ENCODE measurements around the gene ADAMTS2. TPM values are rescaled to one million over a fixed set of nuclear protein-coding genes. Genes with fewer than 3 reads are reported as not detected.

The ADAMTS2 gene
- total and polyA plus RNA-seq, 3 donors from 2014 or later = 10.9 to 19.8 (median 13.6) TPM

DNA sequence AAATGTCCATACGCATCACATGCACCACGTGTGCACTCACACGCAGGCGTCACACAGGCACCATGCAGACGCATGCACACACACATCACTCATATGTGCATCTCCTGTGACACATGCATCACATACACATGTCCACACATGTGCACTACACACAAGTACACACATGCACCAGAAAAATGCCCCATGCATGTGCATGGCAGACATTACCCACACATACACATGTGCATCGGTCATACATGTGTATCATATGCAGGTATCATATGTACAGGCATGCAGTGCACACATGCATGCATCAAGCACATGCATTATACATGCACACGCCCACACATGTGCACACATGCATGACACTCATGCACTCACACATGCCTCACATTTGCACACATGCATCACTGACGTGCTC, 26.1 kb downstream of the ADAMTS2 start:
- no peaks in the 10 kb centered on the region for H3K36me3 ChIP-seq (ENCODE audit: low read depth, missing control alignments)
- DNase-seq = no peak
- no peak overlapping the region for H3K27ac ChIP-seq
- no peaks in the 10 kb centered on the region for H3K9me3 ChIP-seq
- TF ChIP-seq, protein P1, sequence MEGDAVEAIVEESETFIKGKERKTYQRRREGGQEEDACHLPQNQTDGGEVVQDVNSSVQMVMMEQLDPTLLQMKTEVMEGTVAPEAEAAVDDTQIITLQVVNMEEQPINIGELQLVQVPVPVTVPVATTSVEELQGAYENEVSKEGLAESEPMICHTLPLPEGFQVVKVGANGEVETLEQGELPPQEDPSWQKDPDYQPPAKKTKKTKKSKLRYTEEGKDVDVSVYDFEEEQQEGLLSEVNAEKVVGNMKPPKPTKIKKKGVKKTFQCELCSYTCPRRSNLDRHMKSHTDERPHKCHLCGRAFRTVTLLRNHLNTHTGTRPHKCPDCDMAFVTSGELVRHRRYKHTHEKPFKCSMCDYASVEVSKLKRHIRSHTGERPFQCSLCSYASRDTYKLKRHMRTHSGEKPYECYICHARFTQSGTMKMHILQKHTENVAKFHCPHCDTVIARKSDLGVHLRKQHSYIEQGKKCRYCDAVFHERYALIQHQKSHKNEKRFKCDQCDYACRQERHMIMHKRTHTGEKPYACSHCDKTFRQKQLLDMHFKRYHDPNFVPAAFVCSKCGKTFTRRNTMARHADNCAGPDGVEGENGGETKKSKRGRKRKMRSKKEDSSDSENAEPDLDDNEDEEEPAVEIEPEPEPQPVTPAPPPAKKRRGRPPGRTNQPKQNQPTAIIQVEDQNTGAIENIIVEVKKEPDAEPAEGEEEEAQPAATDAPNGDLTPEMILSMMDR (IDR thresholded peaks at IDR 0.05) = no peak
- no peak for TF ChIP-seq POLR2A (IDR thresholded peaks at IDR 0.05)
- intact Hi-C loops (cut with DNase I; ENCODE audit: low total_unique reads) = no loop called here
- H3K27me3 ChIP-seq = no peaks in the 10 kb centered on the region
- H3K4me1 ChIP-seq = peaks cover 14% of the 10 kb centered on the region
- H3K4me3 ChIP-seq = no peak overlapping the region
- 91 to 97% methylated on average over 8 of the region's 8 CpGs for WGBS, 2 donors

DNA sequence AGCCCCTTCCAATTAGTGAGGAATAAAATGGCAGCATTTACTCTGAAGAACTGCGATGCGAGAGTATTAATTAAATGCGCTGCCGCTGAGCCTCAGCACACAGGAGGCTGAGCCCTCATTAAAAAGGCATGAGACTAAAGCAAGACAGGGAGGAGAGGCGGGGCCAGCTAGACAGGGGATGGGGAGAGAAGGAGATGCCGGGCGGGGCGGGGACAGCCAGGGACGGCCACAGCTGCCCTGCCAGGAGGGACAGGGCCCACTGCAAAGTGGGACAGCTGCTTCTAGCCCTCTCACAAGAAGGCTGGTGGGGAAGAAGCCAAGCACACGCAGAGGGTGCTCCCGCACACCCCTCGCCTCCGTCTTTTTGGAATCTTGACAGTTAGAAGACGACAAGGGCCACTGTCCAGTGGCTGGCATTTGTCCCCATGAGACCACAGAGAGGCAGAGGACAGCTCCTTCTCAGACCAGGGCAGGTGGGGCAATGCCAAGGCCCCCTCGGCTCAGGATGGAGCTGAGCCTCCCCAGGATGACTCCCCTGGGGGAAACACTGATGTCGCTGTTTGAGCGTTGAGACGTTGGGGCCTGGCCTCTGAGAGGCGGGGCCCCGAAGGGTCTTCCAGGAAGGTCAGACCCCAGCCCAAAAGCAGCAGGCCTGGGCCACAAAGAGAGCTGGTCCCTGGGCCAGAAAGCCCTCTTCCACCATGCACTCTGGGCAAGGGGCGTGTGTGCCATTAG, 26.9 kb downstream of the ADAMTS2 start:
- intact Hi-C loops (cut with DNase I; ENCODE audit: low total_unique reads) = no loop called here
- Histone ChIP-seq H3K27ac (no peak overlapping the region), H3K9me3 (no peaks in the 10 kb centered on the region), H3K27me3 (no peaks in the 10 kb centered on the region), H3K36me3 (ENCODE audit: low read depth, missing control alignments) (no peaks in the 10 kb centered on the region), H3K4me3 (no peak overlapping the region), H3K4me1 (peaks cover 17% of the 10 kb centered on the region)
- WGBS, 2 donors = 73 to 85% methylated on average over 13 to 21 of the region's 21 CpGs
- no peak for DNase-seq
- TF ChIP-seq, protein P1 (IDR thresholded peaks at IDR 0.05) = no peak
- no peak for TF ChIP-seq POLR2A (IDR thresholded peaks at IDR 0.05)

DNA sequence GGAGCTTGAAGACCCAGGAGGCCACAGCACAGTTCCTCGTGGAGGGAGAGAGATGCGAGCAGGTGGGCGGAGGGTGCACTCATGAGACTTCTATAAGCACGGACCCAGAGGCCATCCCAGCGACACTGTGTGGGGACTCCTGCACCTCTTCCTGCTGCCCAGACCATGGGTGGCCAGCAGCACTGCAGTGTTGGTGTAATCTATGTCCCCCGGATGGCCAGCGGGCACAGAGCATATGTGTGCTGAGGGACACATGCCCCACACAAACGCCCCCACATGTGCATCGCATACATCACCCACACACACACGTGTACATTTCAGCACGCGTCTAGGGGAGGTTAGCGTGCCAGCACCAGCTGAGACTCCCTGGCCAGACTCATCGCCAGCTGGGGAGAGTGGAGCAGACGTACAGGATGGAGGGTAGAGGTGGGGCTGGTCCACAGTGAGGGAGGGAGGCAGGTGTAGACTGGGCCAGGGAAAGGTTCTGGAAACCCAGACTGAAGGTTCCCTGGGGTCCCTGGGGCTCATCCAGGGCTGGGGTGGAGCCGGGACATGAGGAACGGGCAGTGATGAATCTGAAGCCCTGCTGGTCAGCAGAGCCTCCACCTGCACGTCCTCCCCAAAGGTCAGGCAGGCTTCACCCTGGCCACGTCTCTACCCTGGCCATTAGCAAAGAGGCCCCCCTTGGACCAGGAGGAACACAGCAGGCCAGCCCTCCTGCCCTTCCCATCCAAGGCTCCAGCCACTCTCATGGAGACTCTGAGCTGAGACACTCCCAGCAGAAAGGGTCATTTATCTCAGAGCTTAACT, 27.6 kb downstream of the ADAMTS2 start:
- no peak for DNase-seq
- Histone ChIP-seq H3K4me3 (no peak overlapping the region), H3K9me3 (no peaks in the 10 kb centered on the region), H3K27me3 (no peaks in the 10 kb centered on the region), H3K36me3 (ENCODE audit: low read depth, missing control alignments) (no peaks in the 10 kb centered on the region), H3K27ac (no peak overlapping the region), H3K4me1 (peaks cover 17% of the 10 kb centered on the region)
- TF ChIP-seq POLR2A (IDR thresholded peaks at IDR 0.05) = no peak
- TF ChIP-seq, protein P1 (IDR thresholded peaks at IDR 0.05) = no peak
- intact Hi-C loops (cut with DNase I; ENCODE audit: low total_unique reads) = no loop called here
- 83 to 85% methylated on average over 17 to 19 of the region's 19 CpGs for WGBS, 2 donors

DNA sequence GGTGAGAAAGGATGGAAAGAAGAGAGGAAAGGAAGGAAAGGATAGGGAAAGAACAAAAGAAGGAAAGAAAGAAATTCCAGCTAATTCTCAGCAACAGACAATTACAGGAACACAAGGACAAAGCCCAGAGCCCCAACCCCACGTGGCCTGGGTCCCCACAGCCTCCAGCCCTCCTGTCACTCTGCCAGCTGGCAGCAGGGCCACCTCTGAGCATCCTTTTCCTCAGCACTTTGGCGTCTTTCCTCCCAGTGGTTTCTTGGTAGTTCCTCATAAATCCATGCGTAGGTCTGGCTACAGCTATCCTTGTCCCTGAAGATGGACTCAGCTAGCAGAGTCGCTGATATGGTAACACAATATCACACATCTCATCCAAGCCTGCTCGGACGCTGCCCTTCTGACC, 28.3 kb downstream of the ADAMTS2 start:
- DNase-seq = no peak
- intact Hi-C loops (cut with DNase I; ENCODE audit: low total_unique reads) = no loop called here
- 80 to 81% methylated on average over 6 of the region's 6 CpGs for WGBS, 2 donors
- Histone ChIP-seq H3K9me3 (no peaks in the 10 kb centered on the region), H3K27me3 (no peaks in the 10 kb centered on the region), H3K4me1 (peaks cover 17% of the 10 kb centered on the region), H3K27ac (no peak overlapping the region), H3K36me3 (ENCODE audit: low read depth, missing control alignments) (no peaks in the 10 kb centered on the region), H3K4me3 (no peak overlapping the region)
- no peak for TF ChIP-seq POLR2A (IDR thresholded peaks at IDR 0.05)
- TF ChIP-seq, protein P1 (IDR thresholded peaks at IDR 0.05) = no peak
